Mucosa of descending colon (tissue), 3 donors: Measurements from ENCODE around the gene ZGRF1. TPM values are rescaled to one million over a fixed set of nuclear protein-coding genes. Genes with fewer than 3 reads are reported as not detected.

Experiments used
- ATAC-seq: fragments of 200-7000 bp; cut with Tn5 transposase; one replicate; pipeline ENCODE4 v1.9.1; 2020; ENCODE audit warnings: mild to moderate bottlenecking, moderate library complexity
- DNase-seq, 3 donors: peaks; one replicate each; pipeline ENCODE4 v3.0.0-alpha.2; 2020
- H3K36me3 ChIP-seq: fragments of 200-600 bp; one replicate; pipeline ENCODE4 v1.8.0; 2021; ENCODE audit warnings: low read depth, mild to moderate bottlenecking
- H3K4me1 ChIP-seq: fragments of 200-600 bp; one replicate; pipeline ENCODE4 v1.8.0; 2021; ENCODE audit warnings: low read depth, mild to moderate bottlenecking
- H3K4me3 ChIP-seq: fragments of 200-600 bp; one replicate; pipeline ENCODE4 v1.8.0; 2021; ENCODE audit warnings: mild to moderate bottlenecking
- H3K9me3 ChIP-seq: fragments of 200-600 bp; one replicate; pipeline ENCODE4 v1.8.0; 2021; ENCODE audit warnings: mild to moderate bottlenecking
- intact Hi-C, 2 donors: fragments of 100-400 bp; cut with DNase I in 1 of 2; cut with micrococcal nuclease in 1 of 2; formaldehyde crosslinking; loops; one replicate each; pipeline versions ENCODE4 v1.11.0 to v1.11.1; 2022; cut with DNase I, micrococcal nuclease
- total RNA-seq, 3 donors: library from RNA; stranded (reverse); fragmentation: NEBNext Ultra II Directional in 2 of 3; extraction: Animal tissue kit (Norgen Biotek cat#: 25700) in 2 of 3; gene quantifications; one replicate each; pipeline versions ENCODE4 v1.2.1 to v1.2.4, GENCODE V29; 2021 to 2023
- TF ChIP-seq, protein P1 (sequence below): fragments of 200-600 bp; IDR thresholded peaks from one replicate; pipeline ENCODE4 v1.8.0; 2022; ENCODE audit warnings: antibody characterized with exemption, mild to moderate bottlenecking
- donor health status: DM: no; HTN: no; CAD: no; lungs with moderate emphysema.
- donor health status: DM: no; HTN: no; CAD: no.
- donor health status: DM: no; HTN: yes; CAD: no.

Gene ZGRF1
- total RNA-seq, 3 donors from 2014 or later, result 2.6 to 6.8 (median 3.7) TPM

- intact Hi-C loops, result no loop called here
- no peaks in the 10 kb centered on the region for H3K36me3 ChIP-seq
- H3K9me3 ChIP-seq, result no peaks in the 10 kb centered on the region
- no peak for ATAC-seq
- DNase-seq, result no peak
- no peaks in the 10 kb centered on the region for H3K4me1 ChIP-seq
- no peak overlapping the region for H3K4me3 ChIP-seq
- TF ChIP-seq, protein P1, sequence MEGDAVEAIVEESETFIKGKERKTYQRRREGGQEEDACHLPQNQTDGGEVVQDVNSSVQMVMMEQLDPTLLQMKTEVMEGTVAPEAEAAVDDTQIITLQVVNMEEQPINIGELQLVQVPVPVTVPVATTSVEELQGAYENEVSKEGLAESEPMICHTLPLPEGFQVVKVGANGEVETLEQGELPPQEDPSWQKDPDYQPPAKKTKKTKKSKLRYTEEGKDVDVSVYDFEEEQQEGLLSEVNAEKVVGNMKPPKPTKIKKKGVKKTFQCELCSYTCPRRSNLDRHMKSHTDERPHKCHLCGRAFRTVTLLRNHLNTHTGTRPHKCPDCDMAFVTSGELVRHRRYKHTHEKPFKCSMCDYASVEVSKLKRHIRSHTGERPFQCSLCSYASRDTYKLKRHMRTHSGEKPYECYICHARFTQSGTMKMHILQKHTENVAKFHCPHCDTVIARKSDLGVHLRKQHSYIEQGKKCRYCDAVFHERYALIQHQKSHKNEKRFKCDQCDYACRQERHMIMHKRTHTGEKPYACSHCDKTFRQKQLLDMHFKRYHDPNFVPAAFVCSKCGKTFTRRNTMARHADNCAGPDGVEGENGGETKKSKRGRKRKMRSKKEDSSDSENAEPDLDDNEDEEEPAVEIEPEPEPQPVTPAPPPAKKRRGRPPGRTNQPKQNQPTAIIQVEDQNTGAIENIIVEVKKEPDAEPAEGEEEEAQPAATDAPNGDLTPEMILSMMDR, result no peak
These were observed 43.1 kb downstream of the ZGRF1 start for GRCh38 chr4:112593438-112594133.

- Histone ChIP-seq H3K4me3 (no peak overlapping the region), H3K4me1 (no peaks in the 10 kb centered on the region)
- intact Hi-C loops, result no loop called here
These were observed 44.0 kb downstream of the ZGRF1 start for GRCh38 chr4:112592717-112593116.

DNA sequence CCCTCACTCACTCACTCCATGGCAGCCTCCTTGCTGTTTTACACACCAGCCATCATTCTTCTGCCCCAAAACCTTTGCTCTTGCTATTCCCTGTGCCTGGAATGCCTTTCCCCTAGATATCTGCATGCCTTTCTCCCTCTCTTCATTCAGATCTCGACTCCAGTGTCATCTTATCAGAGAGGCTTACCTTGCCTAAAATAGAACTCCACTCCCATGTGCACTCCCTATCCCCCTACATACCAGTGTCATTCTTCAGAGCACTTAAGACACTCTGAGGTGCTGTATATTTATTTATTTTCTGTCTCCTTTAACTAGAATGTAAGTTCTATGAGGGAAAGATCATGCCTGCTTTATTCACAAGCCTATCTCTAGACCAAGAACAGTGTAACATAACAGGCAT is 45.1 kb downstream of the ZGRF1 start:
- ATAC-seq, result no peak
- no peak for DNase-seq
- Histone ChIP-seq H3K4me3 (no peak overlapping the region), H3K36me3 (no peaks in the 10 kb centered on the region), H3K9me3 (no peaks in the 10 kb centered on the region), H3K4me1 (no peaks in the 10 kb centered on the region)
- intact Hi-C loops, result no loop called here
- TF ChIP-seq, protein P1, result no peak

More at GRCh38 chr4:112592717-112593116, 44.0 kb downstream of the ZGRF1 start:
- TF ChIP-seq, protein P1, result no peak
- DNase-seq (no peak), ATAC-seq (no peak)
- Histone ChIP-seq H3K9me3 (no peaks in the 10 kb centered on the region), H3K36me3 (no peaks in the 10 kb centered on the region)

GRCh38 chr4:112589206-112589605 is 47.5 kb downstream of the ZGRF1 start:
- TF ChIP-seq, protein P1, result no peak
- no peak for DNase-seq
- no peak for ATAC-seq
- Histone ChIP-seq H3K4me1 (no peaks in the 10 kb centered on the region), H3K9me3 (no peaks in the 10 kb centered on the region), H3K4me3 (no peak overlapping the region), H3K36me3 (no peaks in the 10 kb centered on the region)
- intact Hi-C loops, result no loop called here

DNA sequence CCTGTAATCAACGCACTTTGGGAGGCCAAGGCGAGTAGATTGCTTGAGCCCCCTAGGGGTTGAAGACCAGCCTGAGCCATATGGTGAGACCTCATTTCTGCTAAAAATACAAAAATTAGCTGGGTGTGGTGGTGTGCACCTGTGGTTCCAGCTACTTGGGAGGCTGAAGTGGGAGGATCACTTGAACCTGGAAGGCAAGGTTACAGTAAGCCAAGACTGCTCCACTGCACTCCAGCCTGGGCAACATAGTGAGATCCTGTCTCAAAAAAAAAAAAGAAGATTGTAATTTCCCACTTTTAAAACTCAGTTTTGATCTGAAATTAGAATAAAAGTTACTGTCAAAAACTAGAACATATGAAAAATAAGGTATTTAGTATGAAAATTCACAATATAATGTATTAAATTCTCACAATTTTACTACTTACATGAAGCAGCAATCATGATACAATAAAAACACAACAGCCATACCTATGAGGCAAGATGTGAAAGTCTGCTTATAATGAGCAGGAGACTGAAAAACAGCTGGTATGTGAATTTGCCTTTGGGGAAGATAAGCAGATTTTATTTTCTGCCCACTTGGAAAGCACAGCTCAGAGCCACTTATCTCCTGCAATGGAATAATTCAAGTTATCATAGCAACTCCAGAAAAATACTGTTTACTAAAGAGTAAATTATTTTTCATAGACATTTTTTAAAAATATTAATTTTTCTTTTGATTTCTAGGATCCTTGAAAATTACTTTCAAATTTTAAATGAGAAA is 50.6 kb downstream of the ZGRF1 start:
- TF ChIP-seq, protein P1, result no peak
- no peak for ATAC-seq
- no peaks in the 10 kb centered on the region for H3K4me1 ChIP-seq
- H3K9me3 ChIP-seq, result no peaks in the 10 kb centered on the region
- H3K36me3 ChIP-seq, result no peaks in the 10 kb centered on the region
- DNase-seq, result no peak
- intact Hi-C loops, result no loop called here
- no peak overlapping the region for H3K4me3 ChIP-seq
